Type B pancreatic cell (in vitro differentiated cells): Measurements from ENCODE around the gene DOCK2. TPM values are rescaled to one million over a fixed set of nuclear protein-coding genes. Genes with fewer than 3 reads are reported as not detected.

ENCODE experiments used
- DNase-seq: peaks from one replicate; pipeline ENCODE4 v3.0.0; 2021; ENCODE audit warnings: mixed read lengths; ENCODE audit not compliant: unreplicated experiment; ENCODE audit errors: extremely low spot score
- H3K27ac Mint-ChIP-seq: 2 replicates; pipeline ENCODE4 v1.8.0; 2021; ENCODE audit warnings: mild to moderate bottlenecking, mixed read lengths
- H3K27me3 Mint-ChIP-seq: 2 replicates; pipeline ENCODE4 v1.8.0; 2021; ENCODE audit warnings: mixed read lengths
- H3K36me3 Mint-ChIP-seq: 2 replicates; pipeline ENCODE4 v1.8.0; 2021; ENCODE audit warnings: mixed read lengths
- H3K4me1 Mint-ChIP-seq: one replicate; pipeline ENCODE4 v1.8.0; 2021; ENCODE audit warnings: mixed read lengths; ENCODE audit not compliant: unreplicated experiment
- H3K4me3 Mint-ChIP-seq: 2 replicates; pipeline ENCODE4 v1.8.0; 2021; ENCODE audit warnings: mild to moderate bottlenecking, mixed read lengths
- H3K9me3 Mint-ChIP-seq: 2 replicates; pipeline ENCODE4 v1.8.0; 2021; ENCODE audit warnings: mixed read lengths
- CTCF ChIP-seq: fragments of 200-600 bp; sonication (generic); conservative IDR thresholded peaks from 2 replicates; pipeline ENCODE4 v1.5.0; 2021; ENCODE audit warnings: antibody characterized with exemption, mild to moderate bottlenecking
- total RNA-seq: library from RNA; stranded (reverse); gene quantifications from 2 replicates; pipeline ENCODE4 v1.2.1, GENCODE V29; 2021; ENCODE audit warnings: low replicate concordance

The DOCK2 gene
- total RNA-seq, 1 donor from 2014 or later: 0.82 TPM

- Mint-ChIP-seq H3K27ac (no peak overlapping the region), H3K4me3 (no peak overlapping the region), H3K4me1 (no peaks in the 10 kb centered on the region), H3K36me3 (no peaks in the 10 kb centered on the region), H3K27me3 (peaks cover 12% of the 10 kb centered on the region), H3K9me3 (no peaks in the 10 kb centered on the region)
- no peak for DNase-seq
- no peak for TF ChIP-seq CTCF
Measured at GRCh38 chr5:170115925-170116324, 478.9 kb downstream of the DOCK2 start.

GRCh38 chr5:170117736-170118135, 480.7 kb downstream of the DOCK2 start:
- peak; percentile 36 for DNase-seq
- no peak overlapping the region for H3K4me3 Mint-ChIP-seq
- no peak for TF ChIP-seq CTCF
- H3K9me3 Mint-ChIP-seq: no peaks in the 10 kb centered on the region
- H3K36me3 Mint-ChIP-seq: no peaks in the 10 kb centered on the region
- no peak overlapping the region for H3K27ac Mint-ChIP-seq
- H3K4me1 Mint-ChIP-seq: no peaks in the 10 kb centered on the region
- H3K27me3 Mint-ChIP-seq: peaks cover 16% of the 10 kb centered on the region

GRCh38 chr5:170120576-170120975, 483.5 kb downstream of the DOCK2 start:
- H3K4me3 Mint-ChIP-seq: no peak overlapping the region
- no peaks in the 10 kb centered on the region for H3K36me3 Mint-ChIP-seq
- no peak overlapping the region for H3K27ac Mint-ChIP-seq
- H3K27me3 Mint-ChIP-seq: peaks cover 16% of the 10 kb centered on the region
- no peaks in the 10 kb centered on the region for H3K9me3 Mint-ChIP-seq
- no peak for DNase-seq
- no peak for TF ChIP-seq CTCF
- no peaks in the 10 kb centered on the region for H3K4me1 Mint-ChIP-seq

GRCh38 chr5:170121321-170121720, 484.2 kb downstream of the DOCK2 start:
- Mint-ChIP-seq H3K4me1 (no peaks in the 10 kb centered on the region), H3K27ac (no peak overlapping the region)

GRCh38 chr5:170126061-170126460, 489.0 kb downstream of the DOCK2 start:
- Mint-ChIP-seq H3K4me1 (no peaks in the 10 kb centered on the region), H3K27ac (no peak overlapping the region), H3K36me3 (no peaks in the 10 kb centered on the region), H3K27me3 (peaks cover 2% of the 10 kb centered on the region), H3K9me3 (no peaks in the 10 kb centered on the region), H3K4me3 (no peak overlapping the region)
- DNase-seq: no peak
- no peak for TF ChIP-seq CTCF

More at GRCh38 chr5:170121321-170121720, 484.2 kb downstream of the DOCK2 start:
- TF ChIP-seq CTCF: no peak
- DNase-seq: no peak
- Mint-ChIP-seq H3K27me3 (peaks cover 16% of the 10 kb centered on the region), H3K4me3 (no peak overlapping the region), H3K36me3 (no peaks in the 10 kb centered on the region), H3K9me3 (no peaks in the 10 kb centered on the region)

GRCh38 chr5:170126626-170127025, 489.6 kb downstream of the DOCK2 start:
- no peaks in the 10 kb centered on the region for H3K27me3 Mint-ChIP-seq
- no peak overlapping the region for H3K27ac Mint-ChIP-seq
- no peaks in the 10 kb centered on the region for H3K9me3 Mint-ChIP-seq
- TF ChIP-seq CTCF: no peak
- DNase-seq: no peak
- H3K4me1 Mint-ChIP-seq: no peaks in the 10 kb centered on the region
- H3K4me3 Mint-ChIP-seq: no peak overlapping the region
- H3K36me3 Mint-ChIP-seq: no peaks in the 10 kb centered on the region
